ENCODE measurements around the gene ENDOD1. TPM values are rescaled to one million over a fixed set of nuclear protein-coding genes. Genes with fewer than 3 reads are reported as not detected.

The ENDOD1 gene
- total RNA-seq, 1 experiment from 2014 or later, result 0.87 TPM

- Mint-ChIP-seq H3K9me3 (no peaks in the 10 kb centered on the region), H3K4me1 (peaks cover 13 to 16% of the 10 kb centered on the region in 2 experiments), H3K27ac (no peak overlapping the region), H3K27me3 (ENCODE audit: low read depth) (peaks cover 45% of the 10 kb centered on the region), H3K4me3 (no peak overlapping the region), H3K36me3 (ENCODE audit: insufficient read depth in 1 of 3, low read depth in 3 of 3) (no peaks in the 10 kb centered on the region)
- H3K23me2 ChIP-seq (ENCODE audit: insufficient read length, low read depth, low read length, poor library complexity, severe bottlenecking), result peaks cover 6% of the 10 kb centered on the region
- no peaks in the 10 kb centered on the region for H3K79me2 ChIP-seq (ENCODE audit: insufficient read depth, low read length)
- no peak overlapping the region for H4K91ac ChIP-seq (ENCODE audit: insufficient read length, low read depth, low read length)
- H3K27me3 ChIP-seq (ENCODE audit: insufficient read depth, low read length), result no peaks in the 10 kb centered on the region; the same call in 1 of the 2 replicates
- H3K14ac ChIP-seq (ENCODE audit: insufficient read depth, low read length), result no peak overlapping the region
- no peak overlapping the region for H2BK120ac ChIP-seq (ENCODE audit: low read depth, low read length, poor library complexity, severe bottlenecking)
- H3K79me1 ChIP-seq (ENCODE audit: insufficient read depth, low read depth, low read length, poor library complexity, severe bottlenecking), result no peaks in the 10 kb centered on the region
- no peak overlapping the region for H2AK5ac ChIP-seq (ENCODE audit: insufficient read length, low read length)
- no peak overlapping the region for H2BK20ac ChIP-seq (ENCODE audit: low read depth, low read length, poor library complexity, severe bottlenecking)
- no peak overlapping the region for H3K4ac ChIP-seq (ENCODE audit: low read depth, low read length)
- H3K4me2 ChIP-seq (ENCODE audit: insufficient read depth, insufficient read length, low read length), result no peak overlapping the region
- WGBS (ENCODE audit: extremely low coverage, insufficient read length, low lambda C conversion rate), result no CpG with 5 or more reads among the region's 3 CpGs
- no peak overlapping the region for H3K56ac ChIP-seq (ENCODE audit: insufficient read length, low read depth, low read length)
- H4K5ac ChIP-seq (ENCODE audit: insufficient read length, low read depth, low read length), result no peak overlapping the region
- H4K20me1 ChIP-seq (ENCODE audit: control insufficient read depth, insufficient read depth, insufficient read length), result no peaks in the 10 kb centered on the region
- no peak overlapping the region for H2AFZ ChIP-seq (ENCODE audit: low read length)
- no peak overlapping the region for H4K8ac ChIP-seq (replicated peaks; ENCODE audit: insufficient read length, low read depth, low read length)
- DNase-seq, result no peak
- peaks cover 3% of the 10 kb centered on the region; the same call in 1 of the 2 replicates for H3K4me1 ChIP-seq (ENCODE audit: insufficient read depth, low read length)
- no peaks in the 10 kb centered on the region for H3K9me3 ChIP-seq (ENCODE audit: control insufficient read depth, low read depth, low read length)
- no peak overlapping the region for H3K9ac ChIP-seq (ENCODE audit: extremely low read depth, insufficient read length, low read length)
- H2BK5ac ChIP-seq (ENCODE audit: insufficient read length, low read length), result no peak overlapping the region
- no peak overlapping the region for H3K18ac ChIP-seq (ENCODE audit: insufficient read length, low read depth, low read length)
- no peak overlapping the region for H2BK12ac ChIP-seq (ENCODE audit: insufficient read length, low read depth, low read length)
- no peak overlapping the region for H3K23ac ChIP-seq (ENCODE audit: insufficient read length, low read depth, low read length)
- TF ChIP-seq, protein P1, sequence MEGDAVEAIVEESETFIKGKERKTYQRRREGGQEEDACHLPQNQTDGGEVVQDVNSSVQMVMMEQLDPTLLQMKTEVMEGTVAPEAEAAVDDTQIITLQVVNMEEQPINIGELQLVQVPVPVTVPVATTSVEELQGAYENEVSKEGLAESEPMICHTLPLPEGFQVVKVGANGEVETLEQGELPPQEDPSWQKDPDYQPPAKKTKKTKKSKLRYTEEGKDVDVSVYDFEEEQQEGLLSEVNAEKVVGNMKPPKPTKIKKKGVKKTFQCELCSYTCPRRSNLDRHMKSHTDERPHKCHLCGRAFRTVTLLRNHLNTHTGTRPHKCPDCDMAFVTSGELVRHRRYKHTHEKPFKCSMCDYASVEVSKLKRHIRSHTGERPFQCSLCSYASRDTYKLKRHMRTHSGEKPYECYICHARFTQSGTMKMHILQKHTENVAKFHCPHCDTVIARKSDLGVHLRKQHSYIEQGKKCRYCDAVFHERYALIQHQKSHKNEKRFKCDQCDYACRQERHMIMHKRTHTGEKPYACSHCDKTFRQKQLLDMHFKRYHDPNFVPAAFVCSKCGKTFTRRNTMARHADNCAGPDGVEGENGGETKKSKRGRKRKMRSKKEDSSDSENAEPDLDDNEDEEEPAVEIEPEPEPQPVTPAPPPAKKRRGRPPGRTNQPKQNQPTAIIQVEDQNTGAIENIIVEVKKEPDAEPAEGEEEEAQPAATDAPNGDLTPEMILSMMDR (conservative IDR thresholded peaks at IDR 0.05), result no peak
- H3K27ac ChIP-seq (ENCODE audit: insufficient read length, low read depth, low read length), result no peak overlapping the region
- no peak overlapping the region for H2BK15ac ChIP-seq (ENCODE audit: low read depth, low read length)
- H3T11ph ChIP-seq (ENCODE audit: low read length), result no peak overlapping the region
Measured at GRCh38 chr11:95085117-95085816, 4.4 kb upstream of the ENDOD1 start.

Measured in H9 (cell line).